Endometrial microvascular endothelial cells (primary cell): ENCODE measurements around the gene UBASH3B. TPM values are rescaled to one million over a fixed set of nuclear protein-coding genes. Genes with fewer than 3 reads are reported as not detected.

Experiments used
- in situ Hi-C: cut with HindIII; loops from 2 replicates; pipeline ENCODE4 v1.10.0; 2017; ENCODE audit warnings: low sequenced_read_pairs, low pct_unique_long_range_greater_than_20kb; ENCODE audit errors: inconsistent ontology term
- total RNA-seq: library from RNA; depleted of rRNA; stranded (reverse); fragments of >200 nt; gene quantifications from one replicate; pipeline ENCODE4 v1.2.3, GENCODE V29; 2015; ENCODE audit errors: inconsistent ontology term

UBASH3B gene
- total RNA-seq, 1 donor from 2014 or later: 16.7 TPM

DNA sequence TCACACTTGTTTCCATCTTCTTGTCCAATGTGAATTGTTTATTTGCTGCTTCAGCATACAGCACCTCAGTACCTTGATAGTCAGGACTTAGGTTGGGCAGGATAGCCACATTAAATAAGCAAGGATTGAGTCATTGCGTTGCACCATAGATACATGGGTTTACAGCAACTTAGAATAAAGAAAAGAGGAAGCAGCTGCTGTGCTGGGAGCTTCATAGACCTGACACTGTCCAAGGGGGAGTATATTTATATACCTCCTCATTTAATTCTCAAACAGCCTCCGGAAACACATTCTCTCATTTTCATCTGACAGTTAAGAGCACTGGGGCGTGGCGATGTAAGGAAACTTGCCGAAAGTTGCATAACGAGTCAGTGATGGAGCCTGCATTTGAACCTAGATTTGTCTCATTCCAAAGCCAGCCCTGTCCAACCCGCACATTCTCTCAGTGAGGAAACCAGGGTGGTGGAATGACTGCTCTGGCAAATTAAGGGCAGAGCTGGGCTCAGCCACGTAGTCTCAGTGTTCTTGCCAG, 42.2 kb downstream of the UBASH3B start:
- in situ Hi-C loops: no loop called here

GRCh38 chr11:122698392-122698791, 42.9 kb downstream of the UBASH3B start:
- in situ Hi-C loops: no loop called here

- in situ Hi-C loops: no loop called here
Measured at GRCh38 chr11:122700666-122701065, 45.1 kb downstream of the UBASH3B start.

DNA sequence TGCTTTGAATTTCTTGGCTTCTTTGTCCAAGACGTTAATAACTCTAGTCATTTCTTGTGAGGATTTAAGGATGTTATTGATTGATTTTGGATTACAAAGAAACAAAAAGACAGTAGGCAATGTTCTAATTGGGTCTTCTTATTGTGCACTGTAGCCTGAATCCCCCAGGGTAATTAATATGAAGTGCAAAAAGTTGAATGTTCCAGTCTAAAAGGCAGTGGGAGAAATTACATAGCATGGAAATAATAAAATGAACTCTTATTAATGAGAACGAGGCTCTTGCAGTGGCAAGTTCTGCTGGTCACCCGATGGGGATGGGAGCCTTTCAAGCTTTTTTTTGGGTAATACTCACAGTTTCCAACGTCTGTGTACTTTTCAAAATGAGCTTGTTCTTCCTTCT, 45.6 kb downstream of the UBASH3B start:
- in situ Hi-C loops: no loop called here

- in situ Hi-C loops: no loop called here
Measured at GRCh38 chr11:122703541-122704272, 48.2 kb downstream of the UBASH3B start.

GRCh38 chr11:122705396-122705795, 49.9 kb downstream of the UBASH3B start:
- in situ Hi-C loops: no loop called here

GRCh38 chr11:122706291-122707088, 51.0 kb downstream of the UBASH3B start:
- in situ Hi-C loops: no loop called here

DNA sequence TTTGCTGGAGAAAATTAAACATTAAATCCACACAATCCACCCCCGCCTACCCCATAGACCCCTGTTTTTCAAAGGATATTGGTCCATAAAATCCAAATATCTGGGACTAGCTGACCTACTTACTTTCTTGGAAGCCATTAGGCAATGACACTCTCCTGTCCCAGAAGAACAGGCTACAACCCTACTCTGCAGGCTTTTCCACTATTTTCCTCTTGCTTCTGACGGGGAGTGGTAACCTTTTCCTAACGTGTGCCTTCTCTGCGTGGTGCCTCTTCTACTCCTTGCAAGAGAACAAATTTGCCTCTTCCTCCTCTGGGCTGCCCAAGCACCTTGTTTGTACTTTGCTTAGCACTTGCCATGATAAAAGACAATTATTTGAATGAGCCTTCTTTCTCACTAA, 51.6 kb downstream of the UBASH3B start:
- in situ Hi-C loops: no loop called here

GRCh38 chr11:122707901-122708300, 52.4 kb downstream of the UBASH3B start:
- in situ Hi-C loops: no loop called here

DNA sequence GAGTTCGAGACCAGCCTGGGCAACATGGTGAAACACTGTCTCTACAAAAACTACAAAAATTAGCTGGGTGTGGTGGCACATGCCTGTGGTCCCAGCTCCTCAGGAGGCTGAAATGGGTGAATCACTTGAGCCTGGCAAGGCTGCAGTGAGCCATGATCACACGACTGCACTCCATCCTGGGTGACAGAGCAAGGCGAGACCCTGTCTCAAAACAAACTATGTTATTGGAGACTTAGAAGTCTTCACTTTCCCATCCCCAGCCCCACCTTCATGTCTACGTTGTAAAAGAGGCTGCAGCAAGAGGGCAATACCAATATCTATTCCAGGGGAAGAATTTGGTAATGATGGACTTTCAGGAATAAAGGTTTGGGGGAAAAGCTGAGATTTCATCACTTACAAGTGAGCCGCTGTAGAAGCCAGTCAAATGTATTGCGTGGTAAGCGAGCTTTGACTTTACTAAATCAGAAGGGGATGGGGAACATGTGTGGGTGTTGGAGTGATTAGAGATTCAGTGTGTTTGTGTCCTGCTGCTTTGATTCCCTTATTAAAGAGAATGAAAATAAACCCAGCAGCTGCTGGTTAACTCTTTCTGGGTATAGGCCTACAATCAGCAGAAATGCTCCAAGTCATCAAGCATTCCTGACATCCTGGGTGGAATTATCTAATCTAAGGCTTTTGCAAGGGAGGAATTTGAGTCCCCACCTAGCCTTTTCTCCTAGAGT, 53.7 kb downstream of the UBASH3B start:
- in situ Hi-C loops: no loop called here

- in situ Hi-C loops: no loop called here
Measured at GRCh38 chr11:122711362-122711761, 55.8 kb downstream of the UBASH3B start.

DNA sequence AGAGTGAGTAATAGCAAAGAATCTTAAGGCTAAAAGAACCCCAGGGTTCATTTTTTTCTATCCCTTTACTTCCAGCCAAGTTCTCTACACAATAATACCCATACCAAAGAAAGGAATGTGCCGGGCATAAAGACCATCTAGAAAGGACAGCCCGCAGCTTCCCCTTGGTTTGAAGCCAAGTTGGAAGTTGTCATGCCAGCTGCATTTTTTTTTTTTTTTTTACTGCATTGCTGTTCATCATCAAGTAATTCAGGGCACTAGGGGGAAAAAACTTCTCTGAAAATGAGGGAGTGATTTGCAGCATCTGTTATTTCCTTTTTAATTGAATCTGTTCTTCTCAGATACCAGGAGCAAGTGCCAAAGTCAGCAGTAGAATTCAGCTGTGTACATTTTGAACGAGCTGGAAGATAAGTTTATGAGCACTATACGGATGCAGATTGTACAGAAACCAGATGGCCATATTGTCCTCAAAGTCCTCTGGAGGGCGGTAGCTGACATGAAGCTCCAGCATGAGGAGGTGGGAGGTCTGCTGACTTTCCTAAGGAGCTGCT, 56.4 kb downstream of the UBASH3B start:
- in situ Hi-C loops: no loop called here

DNA sequence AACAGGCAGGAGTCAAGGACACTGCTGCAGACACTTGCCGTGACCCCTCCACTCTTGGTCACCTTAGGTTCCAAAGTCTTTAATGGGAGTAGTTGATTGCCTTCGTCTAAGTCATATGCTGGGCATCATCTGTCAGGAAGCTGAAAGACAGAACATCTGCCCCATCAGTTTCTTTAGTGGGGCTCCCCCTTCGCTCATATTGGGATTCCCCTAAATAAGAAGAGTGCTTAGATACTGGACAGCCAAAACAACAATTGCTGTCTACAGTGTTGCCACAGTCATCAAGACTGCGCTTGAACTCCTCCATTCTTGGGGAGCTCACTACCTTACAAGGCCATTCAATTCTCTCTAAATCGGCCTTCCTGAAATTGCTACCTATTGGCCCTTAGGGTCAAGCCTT, 58.5 kb downstream of the UBASH3B start:
- in situ Hi-C loops: no loop called here

- in situ Hi-C loops: no loop called here
Measured at GRCh38 chr11:122714484-122714883, 59.0 kb downstream of the UBASH3B start.

- in situ Hi-C loops: no loop called here
Measured at GRCh38 chr11:122715548-122716440, 60.3 kb downstream of the UBASH3B start.

DNA sequence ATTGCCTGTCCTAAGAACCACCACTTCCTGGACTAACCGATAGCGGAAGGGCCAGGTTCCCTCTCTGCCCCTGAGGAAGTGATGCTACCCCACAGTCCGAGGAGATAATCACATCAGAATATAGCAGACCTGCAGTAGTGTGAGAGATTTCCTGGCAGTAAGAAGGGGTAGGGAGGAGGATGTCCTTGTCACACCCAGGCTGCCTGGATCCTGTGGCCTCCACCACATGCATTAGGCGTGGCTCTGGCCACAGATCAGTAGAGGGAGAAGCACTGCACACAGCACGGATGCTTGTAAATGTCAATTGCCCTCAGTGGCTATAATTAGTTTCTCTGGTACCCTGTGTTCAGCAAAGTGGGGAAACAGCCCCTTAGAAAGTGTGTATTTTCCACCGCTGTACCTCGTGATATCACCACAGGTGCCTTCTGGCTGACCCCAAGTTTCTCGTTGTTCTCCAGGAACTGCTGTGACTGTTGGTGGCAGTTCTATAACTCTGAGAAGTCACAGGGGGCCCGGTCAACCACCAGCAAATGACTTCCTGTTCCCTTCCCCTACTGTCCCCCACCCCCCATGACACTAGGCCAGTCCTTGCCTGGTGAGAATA, 61.8 kb downstream of the UBASH3B start:
- in situ Hi-C loops: no loop called here

GRCh38 chr11:122720107-122720881, 64.8 kb downstream of the UBASH3B start:
- in situ Hi-C loops: no loop called here
